Measurements from ENCODE around the gene PHF10. TPM values are rescaled to one million over a fixed set of nuclear protein-coding genes. Genes with fewer than 3 reads are reported as not detected.

The PHF10 gene
- total and polyA plus RNA-seq, 8 donors = 33.5 to 122 (median 106) TPM

DNA sequence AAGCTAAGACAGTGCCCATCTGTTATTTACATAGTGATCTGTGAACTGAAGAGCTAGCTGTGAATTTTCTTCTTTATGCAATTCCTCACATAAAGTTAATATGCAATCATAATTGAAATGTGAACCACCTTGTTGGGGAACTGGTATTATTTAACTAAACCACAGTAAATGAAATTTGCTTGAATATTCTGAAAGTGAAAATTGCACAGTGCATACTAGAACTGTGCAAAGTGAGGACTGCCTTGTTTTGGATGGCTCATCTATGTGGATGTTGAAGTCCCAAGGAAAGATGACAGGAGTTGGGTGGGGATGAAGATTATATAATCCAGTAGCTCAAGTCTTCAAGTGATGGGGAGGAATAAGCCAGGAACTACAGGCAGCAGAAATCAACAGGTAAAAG is 5.7 kb upstream of the PHF10 start:
- no peak for DNase-seq
- peaks cover 0 to 9% of the 10 kb centered on the region in 2 donors for H3K4me1 ChIP-seq
- peaks cover 0 to under 1% of the 10 kb centered on the region in 2 donors for H3K27me3 ChIP-seq
- H3K9me3 ChIP-seq = no peaks in the 10 kb centered on the region
- H3K27ac ChIP-seq = no peak overlapping the region
- no peak overlapping the region for H3K4me3 ChIP-seq
- intact Hi-C loops (cut with DNase I) = no loop called here
- no peak for ATAC-seq
- TF ChIP-seq CTCF (IDR thresholded peaks at IDR 0.05) = no peak
- H3K36me3 ChIP-seq = no peaks in the 10 kb centered on the region

DNA sequence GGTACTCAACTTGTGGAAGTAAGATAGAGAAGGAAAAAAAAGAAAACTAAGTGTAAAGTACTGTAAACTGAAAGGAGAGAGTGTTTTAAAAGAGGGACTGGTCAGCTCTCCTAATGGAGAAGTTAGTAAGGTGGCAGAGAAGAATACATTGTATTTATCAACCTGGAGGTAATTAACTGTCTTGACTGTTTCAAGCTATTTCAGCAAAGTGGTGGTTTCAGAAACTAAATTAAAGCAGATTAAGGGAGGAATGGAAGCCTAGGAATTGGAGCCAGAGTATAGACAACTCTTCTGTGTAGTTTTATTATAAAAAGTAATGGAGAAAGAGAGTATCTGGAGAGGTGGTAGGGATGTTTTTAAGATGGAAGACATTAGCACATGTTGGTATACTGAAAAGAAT is 2.7 kb upstream of the PHF10 start:
- H3K4me1 ChIP-seq = peaks cover under 1 to 22% of the 10 kb centered on the region in 2 donors
- TF ChIP-seq CTCF (IDR thresholded peaks at IDR 0.05) = no peak
- H3K27me3 ChIP-seq = peaks cover 0 to 6% of the 10 kb centered on the region in 2 donors
- ATAC-seq (no peak), DNase-seq (no peak)
- intact Hi-C loops (cut with DNase I) = no loop called here
- H3K36me3 ChIP-seq = no peaks in the 10 kb centered on the region
- H3K9me3 ChIP-seq = no peaks in the 10 kb centered on the region
- H3K4me3 ChIP-seq = no peak overlapping the region
- H3K27ac ChIP-seq = no peak overlapping the region

DNA sequence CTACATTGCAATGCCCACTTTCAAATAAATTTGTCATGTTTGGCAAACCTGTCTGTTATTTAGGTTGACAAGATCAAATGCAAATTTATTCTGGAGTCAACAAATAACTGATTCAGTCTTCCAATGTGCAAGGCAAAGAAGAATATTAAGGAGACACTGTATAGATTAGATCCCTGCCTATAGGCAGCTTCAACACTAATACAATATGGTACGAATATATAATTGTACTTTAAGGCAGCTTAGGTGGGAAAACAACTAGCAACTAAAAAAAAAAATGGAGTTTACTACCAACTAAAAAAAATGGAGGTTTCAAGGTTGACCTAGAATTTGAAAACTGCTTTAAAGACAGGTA is 1.7 kb upstream of the PHF10 start:
- peaks cover 0 to 6% of the 10 kb centered on the region in 2 donors for H3K27me3 ChIP-seq
- H3K36me3 ChIP-seq = no peaks in the 10 kb centered on the region
- H3K4me1 ChIP-seq = peaks cover 4 to 32% of the 10 kb centered on the region in 2 donors
- DNase-seq = no peak
- H3K27ac ChIP-seq = no peak overlapping the region
- H3K9me3 ChIP-seq = no peaks in the 10 kb centered on the region
- no peak overlapping the region for H3K4me3 ChIP-seq
- ATAC-seq = no peak
- no peak for TF ChIP-seq CTCF (IDR thresholded peaks at IDR 0.05)
- intact Hi-C loops (cut with DNase I) = no loop called here

DNA sequence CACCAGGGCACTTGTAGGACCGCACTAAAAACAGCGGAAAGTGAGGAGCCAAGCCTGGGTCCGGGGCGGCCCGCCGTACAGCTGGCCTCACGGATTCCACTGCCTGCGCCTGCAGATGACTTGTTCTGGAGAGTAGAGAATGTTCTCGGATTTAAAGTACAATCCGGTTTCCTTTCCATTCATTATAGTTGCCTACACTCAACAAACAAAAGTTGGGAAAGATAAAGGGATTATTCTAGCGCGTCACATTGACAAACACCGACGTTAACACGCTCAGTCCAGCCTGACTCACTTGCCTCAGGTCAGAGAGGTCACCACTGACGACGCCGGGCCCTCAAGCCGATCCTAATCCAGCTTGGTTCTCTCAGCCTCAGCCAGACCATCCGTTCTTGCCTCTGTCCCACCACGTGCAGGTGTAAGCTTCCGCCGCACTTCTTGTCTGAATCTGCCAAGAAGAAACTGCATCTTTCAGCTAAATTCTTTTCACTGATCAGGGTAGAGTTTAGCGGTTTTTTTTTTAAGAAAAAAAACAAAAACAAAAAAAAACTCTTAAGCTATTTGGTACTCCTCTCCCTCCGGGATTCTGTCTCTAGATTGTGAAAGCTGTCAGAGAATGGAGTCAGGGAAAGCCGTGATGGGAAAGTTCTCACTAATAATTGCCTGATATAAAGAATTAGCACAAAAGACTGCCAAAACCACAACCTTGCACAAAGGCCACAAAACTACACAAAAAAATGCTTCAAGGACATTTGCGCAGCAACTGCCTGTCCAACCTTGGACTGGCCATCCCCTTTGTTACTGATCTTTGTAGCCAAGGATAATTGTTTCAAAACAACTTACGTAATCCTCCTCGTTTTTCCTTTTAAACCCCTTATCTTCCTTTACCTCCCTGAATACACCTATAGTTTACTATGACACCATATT is 1.1 kb upstream of the PHF10 start:
- Histone ChIP-seq H3K36me3 (no peaks in the 10 kb centered on the region), H3K4me3 (peak overlapping the region; percentile 64 to 67), H3K9me3 (no peaks in the 10 kb centered on the region), H3K27ac (peak overlapping the region; percentile 78 to 88), H3K4me1 (peaks cover 4 to 35% of the 10 kb centered on the region in 2 donors), H3K27me3 (peaks cover 0 to 6% of the 10 kb centered on the region in 2 donors)
- no peak for TF ChIP-seq CTCF (IDR thresholded peaks at IDR 0.05)
- intact Hi-C loops (cut with DNase I) = no loop called here
- DNase-seq (peak in 3 of 4 donors; percentile 3 to 79 (median 64)), ATAC-seq (peak; percentile 61)

DNA sequence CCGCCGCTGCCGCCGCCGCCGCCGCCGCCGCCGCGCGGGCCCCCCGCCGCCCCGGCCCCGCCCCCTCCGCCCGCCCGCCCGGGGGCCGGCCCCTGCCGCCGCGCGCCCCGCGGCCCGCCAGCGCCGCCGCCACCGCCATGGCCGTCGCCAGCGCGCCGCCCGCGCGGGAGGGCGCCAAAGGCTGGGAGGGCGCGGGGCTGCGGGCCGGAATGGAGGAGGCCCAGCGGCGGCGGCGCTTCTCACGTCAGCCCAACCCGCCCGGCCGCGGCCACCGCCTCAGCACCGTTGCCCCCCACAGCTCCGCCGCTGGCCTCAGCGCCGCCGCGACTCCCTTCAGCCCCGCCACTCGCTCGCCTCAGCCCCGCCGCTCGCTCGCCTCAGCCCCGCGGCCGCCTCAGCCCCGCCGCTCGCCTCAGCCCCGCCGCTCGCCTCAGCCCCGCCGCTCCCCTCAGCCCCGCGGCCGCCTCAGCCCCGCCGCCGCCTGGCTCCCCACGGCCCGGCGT is 258 bp downstream of the PHF10 start:
- Histone ChIP-seq H3K4me3 (peak overlapping the region; percentile 21 to 64), H3K27me3 (peaks cover 0 to 6% of the 10 kb centered on the region in 2 donors), H3K27ac (peak overlapping the region; percentile 78 to 84), H3K9me3 (no peaks in the 10 kb centered on the region), H3K36me3 (no peaks in the 10 kb centered on the region), H3K4me1 (peaks cover 4 to 36% of the 10 kb centered on the region in 2 donors)
- no peak for TF ChIP-seq CTCF (IDR thresholded peaks at IDR 0.05)
- intact Hi-C loops (cut with DNase I) = no loop called here
- DNase-seq (peak; percentile 29 to 83 (median 36)), ATAC-seq (peak; percentile 3)

All from left lung (tissue), 10 donors.